Hematopoietic multipotent progenitor cell treated with erythropoietin and hydrocortisone succinate and interleukin-3 and kit ligand, for 15 days (in vitro differentiated cells): Measurements from ENCODE around the gene MPC2.
A peak's percentile ranks its signal among the peaks of the same experiment; 100 is the strongest.
"Not testable (repeated sequence)": the region's sequence is repeated elsewhere in the genome, so short reads cannot be mapped to it uniquely, and the experiment has no call there.

ENCODE experiments used
- DNase-seq: peaks from one replicate; pipeline ENCODE4 v3.0.0-alpha.2; 2015; ENCODE audit warnings: low spot score

The MPC2 gene

GRCh38 chr1:167905182-167905581, 31.7 kb downstream of the MPC2 start:
- DNase-seq: no peak

- DNase-seq: no peak
These were observed 32.2 kb downstream of the MPC2 start for GRCh38 chr1:167904652-167905130.

- DNase-seq: no peak
These were observed 36.0 kb downstream of the MPC2 start for GRCh38 chr1:167900907-167901306.

DNA sequence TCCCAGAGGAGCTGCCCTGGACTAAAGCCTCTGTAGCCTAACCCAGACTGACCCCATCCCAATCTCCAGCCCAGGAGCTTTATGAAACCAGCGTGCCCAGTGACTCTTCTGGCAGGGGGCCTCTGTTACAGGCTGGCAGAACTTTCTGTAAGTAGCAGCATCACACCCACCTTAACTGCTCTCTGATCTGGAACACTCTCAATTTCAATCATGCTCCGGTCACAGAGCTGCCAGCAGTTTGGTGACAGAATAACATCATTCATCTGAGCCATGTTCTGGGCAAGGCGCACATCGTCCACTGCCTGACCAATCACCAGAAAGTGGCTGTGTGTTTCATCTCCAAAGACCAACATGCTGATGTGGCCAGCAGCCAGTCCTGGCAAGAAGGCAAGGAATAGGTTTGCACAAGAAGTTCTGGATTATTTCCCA, 37.6 kb downstream of the MPC2 start:
- no peak for DNase-seq

GRCh38 chr1:167898578-167899222, 38.2 kb downstream of the MPC2 start:
- DNase-seq: no peak

- no peak for DNase-seq
These were observed 43.1 kb downstream of the MPC2 start for GRCh38 chr1:167893798-167894197.

GRCh38 chr1:167890400-167890799, 46.5 kb downstream of the MPC2 start:
- no peak for DNase-seq

- not testable (repeated sequence) for DNase-seq
These were observed 49.7 kb downstream of the MPC2 start for GRCh38 chr1:167887187-167887586.

- no peak for DNase-seq
These were observed 54.5 kb downstream of the MPC2 start for GRCh38 chr1:167882376-167882775.

DNA sequence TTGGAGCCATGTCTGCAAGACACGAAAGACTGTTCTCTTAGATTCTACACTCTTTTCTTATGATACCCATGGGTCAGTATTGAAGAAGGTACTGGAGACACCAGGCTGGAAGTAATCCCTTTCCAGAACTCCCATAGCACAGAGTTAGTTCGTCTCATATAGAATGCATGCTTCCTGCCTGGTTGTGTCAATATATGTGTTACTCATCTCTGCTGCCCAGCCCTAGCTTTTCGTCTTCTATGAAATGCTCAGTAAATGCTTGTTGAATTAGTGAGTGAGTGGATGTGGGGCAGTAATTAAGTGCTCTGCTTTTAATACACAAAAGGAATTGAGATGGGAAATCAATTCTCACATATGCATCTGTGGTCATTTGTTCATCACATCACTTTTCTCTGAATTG, 55.1 kb downstream of the MPC2 start:
- no peak for DNase-seq

DNA sequence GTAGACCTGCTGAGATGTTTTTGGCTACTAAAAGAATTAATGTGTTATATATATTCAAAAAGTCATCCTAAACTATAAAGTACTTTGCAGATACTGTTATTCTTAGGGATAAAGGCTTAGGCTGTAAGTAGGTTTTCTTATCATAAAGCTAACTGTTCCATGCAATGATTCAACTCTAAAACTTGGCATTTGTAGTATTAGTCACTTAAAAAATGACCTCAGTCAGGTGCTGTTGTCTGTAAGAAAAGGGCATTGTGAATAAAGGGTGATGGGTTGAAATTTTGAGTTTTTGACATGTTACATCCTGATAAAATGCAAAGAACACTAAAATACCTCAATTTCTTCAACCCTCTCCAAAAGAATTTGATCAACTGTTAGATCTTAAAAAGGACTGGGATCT, 55.8 kb downstream of the MPC2 start:
- DNase-seq: no peak

DNA sequence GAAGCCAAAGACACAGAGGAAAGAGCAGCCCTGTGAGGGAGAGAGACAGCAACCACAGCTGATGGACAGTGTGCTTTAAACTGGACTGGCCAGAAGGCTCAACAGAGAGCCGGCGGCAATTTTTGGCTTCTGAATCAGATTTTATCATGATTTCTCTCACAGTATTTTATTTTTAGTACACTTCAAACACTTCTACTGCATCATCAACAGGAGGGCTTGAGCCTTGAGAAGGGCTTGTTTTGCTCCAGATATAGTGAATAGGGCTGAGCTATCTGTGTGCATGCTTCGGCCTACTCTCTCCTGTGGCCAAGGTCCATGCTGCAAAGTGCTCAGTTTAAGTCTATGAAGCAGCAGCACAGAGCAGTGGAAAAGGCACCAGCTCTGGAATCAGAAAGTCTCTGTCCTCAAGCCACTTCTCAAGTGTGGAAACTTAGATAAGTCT, 56.3 kb downstream of the MPC2 start:
- DNase-seq: no peak

DNA sequence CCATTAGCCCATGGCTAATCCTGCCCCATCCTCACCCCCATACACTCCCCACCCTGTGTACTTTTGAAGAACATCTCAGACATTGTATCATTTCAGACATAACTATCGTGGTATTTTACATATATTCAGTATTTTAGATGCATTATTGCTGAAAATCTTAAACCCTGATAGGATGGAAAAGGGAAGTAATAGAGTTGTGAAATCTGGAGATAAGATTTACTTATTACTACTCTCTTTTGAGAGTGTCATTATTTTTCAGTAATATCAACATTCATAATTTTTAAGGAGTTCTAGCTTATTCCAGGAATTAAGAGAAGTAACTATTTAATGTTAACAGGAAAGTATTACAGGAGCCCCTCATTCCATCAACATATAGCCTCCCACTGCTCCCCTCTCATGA, 57.4 kb downstream of the MPC2 start:
- DNase-seq: no peak

DNA sequence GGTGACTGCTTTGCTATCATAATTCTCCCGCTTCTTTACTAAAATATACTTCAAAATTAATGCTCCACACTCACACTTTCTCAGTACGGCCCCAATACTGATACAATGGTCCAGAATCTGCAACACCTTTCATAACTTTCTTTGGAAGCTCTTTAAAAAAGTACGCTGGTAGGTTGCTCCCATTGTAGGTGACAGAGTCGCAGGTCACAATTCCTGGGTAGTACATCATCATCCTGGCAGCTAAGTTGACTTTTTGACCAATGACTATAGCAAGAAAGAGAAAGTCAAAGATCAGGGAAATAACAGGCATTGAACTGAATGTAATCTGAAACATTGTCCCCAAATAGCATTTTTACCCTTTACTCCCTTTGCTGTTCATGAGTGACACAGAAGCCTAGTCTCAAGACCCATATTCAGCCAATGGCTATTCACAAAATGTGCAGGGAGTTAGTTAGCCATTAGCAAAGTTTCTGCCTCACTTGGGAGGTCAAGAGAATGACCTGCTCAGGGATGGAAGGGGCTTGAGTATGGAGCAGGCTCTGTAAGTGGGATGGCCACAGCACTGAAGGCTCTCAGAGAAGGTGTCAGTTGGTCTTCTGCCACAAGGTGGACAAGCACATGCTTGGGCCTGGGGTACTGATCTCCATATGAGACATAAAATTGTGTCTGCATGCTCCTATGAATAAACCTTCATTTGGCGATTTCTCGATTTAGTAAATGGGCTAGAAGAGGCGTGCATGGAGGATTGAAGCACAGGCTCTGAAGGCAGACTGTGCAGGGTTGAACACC, 58.3 kb downstream of the MPC2 start:
- no peak for DNase-seq

- no peak for DNase-seq
These were observed 60.2 kb downstream of the MPC2 start for GRCh38 chr1:167876597-167877175.

- no peak for DNase-seq
These were observed 65.5 kb downstream of the MPC2 start for GRCh38 chr1:167871331-167871730.

DNA sequence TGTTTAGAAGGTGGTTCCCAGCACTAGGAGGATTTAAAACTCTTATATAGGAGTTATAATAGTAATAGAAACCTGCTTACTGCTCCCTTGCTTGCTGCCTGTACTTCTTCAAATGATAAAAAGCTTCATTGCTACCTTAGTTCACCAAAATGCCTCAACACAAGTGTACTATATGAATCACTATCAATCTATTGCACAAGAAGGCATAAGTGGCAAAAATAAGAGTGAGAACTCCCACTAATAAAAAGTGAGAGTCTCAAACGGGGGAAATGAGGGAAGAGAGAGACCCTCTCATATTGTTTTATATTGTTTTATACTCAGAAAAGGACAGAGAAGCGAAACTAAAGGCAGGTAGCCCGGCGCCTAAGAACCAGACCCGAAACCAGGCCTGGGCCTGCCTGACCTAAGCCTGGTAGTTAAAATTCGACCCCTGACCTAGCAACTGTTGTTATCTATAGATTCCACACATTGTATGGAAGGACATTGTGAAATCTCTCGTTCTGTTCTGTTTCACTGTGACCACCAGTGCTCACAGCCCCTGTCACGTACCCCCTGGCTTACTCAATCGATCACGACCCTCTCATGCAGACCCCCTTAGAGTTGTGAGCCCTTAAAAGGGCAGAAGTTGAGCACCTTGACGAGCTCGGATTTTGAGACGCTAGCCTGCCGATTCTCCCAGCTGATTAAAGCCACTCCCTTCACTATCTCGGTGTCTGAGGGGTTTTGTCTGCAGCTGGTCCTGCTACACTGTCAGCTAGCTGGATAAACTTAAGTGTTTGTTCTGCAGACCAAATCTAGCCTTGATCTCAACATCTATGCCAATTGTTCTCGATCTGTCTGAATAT, 67.5 kb downstream of the MPC2 start:
- DNase-seq: not testable (repeated sequence)

DNA sequence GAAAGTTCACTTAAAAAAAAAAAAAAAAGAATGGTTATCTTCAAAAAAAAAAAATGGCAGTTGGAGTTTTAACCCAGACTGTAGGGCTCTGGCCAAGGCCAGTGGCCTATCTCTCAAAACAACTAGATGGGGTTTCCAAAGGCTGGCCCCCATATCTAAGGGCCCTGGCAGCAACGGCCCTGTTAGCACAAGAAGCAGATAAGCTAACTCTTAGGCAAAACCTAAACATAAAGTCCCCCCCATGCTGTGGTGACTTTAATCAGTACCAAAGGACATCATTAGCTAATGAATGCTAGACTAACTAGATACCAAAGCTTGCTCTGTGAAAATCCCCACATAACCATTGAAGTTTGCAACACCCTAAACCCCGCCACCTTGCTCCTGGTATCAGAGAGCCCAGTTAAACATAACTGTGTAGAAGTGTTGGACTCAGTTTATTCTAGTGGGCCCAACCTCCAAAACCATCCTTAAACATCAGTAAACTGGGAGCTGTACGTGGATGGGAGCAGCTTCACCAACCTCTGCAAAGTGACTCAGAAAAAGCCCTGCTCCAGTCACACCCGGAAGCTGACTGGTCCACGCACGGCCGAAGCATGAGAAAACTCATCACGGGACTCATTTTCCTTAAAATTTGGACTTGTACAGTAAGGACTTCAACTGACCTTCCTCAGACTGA, 70.0 kb downstream of the MPC2 start:
- peak; percentile 64 for DNase-seq
